HepG2 (cell line): Measurements from ENCODE around the gene TJAP1. TPM values are rescaled to one million over a fixed set of nuclear protein-coding genes. Genes with fewer than 3 reads are reported as not detected.

Experiments
- CENPX ChIP-seq: sonication (generic); formaldehyde crosslinking; IDR thresholded peaks from 2 replicates; pipeline ENCODE4 v1.9.0; 2021; ENCODE audit warnings: mild to moderate bottlenecking, missing genetic modification reagents, moderate library complexity
- EED ChIP-seq: sonication (generic); formaldehyde crosslinking; IDR thresholded peaks from 2 replicates; pipeline ENCODE4 v1.5.0; 2020; ENCODE audit warnings: mild to moderate bottlenecking, missing genetic modification reagents
- FOXA1 ChIP-seq, 2 experiments: fragments of 450-650 bp in 1 of 2; sonication (generic) in 1 of 2; formaldehyde crosslinking in 1 of 2; IDR thresholded peaks; 2 replicates each; pipeline versions ENCODE4 v1.4.0 to v1.6.1; 2016 to 2020; ENCODE audit warnings: missing genetic modification reagents in 1 of 2
- GATA4 ChIP-seq: sonication (generic); IDR thresholded peaks from 2 replicates; pipeline ENCODE4 v1.6.1; 2016; ENCODE audit warnings: antibody characterized with exemption, low read depth, borderline replicate concordance
- HHEX ChIP-seq: IDR thresholded peaks from 2 replicates; pipeline ENCODE4 v1.6.1; 2016; ENCODE audit warnings: control low read depth
- HMG20A ChIP-seq: IDR thresholded peaks from 2 replicates; pipeline ENCODE4 v1.6.1; 2016; ENCODE audit warnings: borderline replicate concordance
- HNRNPK ChIP-seq: fragments of 200-400 bp; formaldehyde crosslinking; IDR thresholded peaks from 2 replicates; pipeline ENCODE4 v1.6.1; 2018; ENCODE audit warnings: low read length, low read depth, moderate library complexity, mild to moderate bottlenecking; ENCODE audit not compliant: poor library complexity, severe bottlenecking
- IKZF5 ChIP-seq: IDR thresholded peaks from 2 replicates; pipeline ENCODE4 v1.6.1; 2018; ENCODE audit warnings: missing genetic modification reagents, mild to moderate bottlenecking, missing compliant biosample characterization
- KDM2A ChIP-seq: sonication (generic); formaldehyde crosslinking; IDR thresholded peaks from 2 replicates; pipeline ENCODE4 v1.4.0; 2020; ENCODE audit warnings: low read depth, missing genetic modification reagents, borderline replicate concordance
- KLF13 ChIP-seq: sonication (generic); formaldehyde crosslinking; IDR thresholded peaks from 2 replicates; pipeline ENCODE4 v1.4.0; 2020; ENCODE audit warnings: mild to moderate bottlenecking, missing genetic modification reagents
- MED8 ChIP-seq: sonication (generic); formaldehyde crosslinking; IDR thresholded peaks from 2 replicates; pipeline ENCODE4 v1.8.1; 2023; ENCODE audit warnings: mild to moderate bottlenecking, missing genetic modification reagents; ENCODE audit not compliant: insufficient replicate concordance
- SUZ12 ChIP-seq: fragments of 150-350 bp; IDR thresholded peaks from 2 replicates; pipeline ENCODE4 v1.6.1; 2014; ENCODE audit warnings: low read depth, low read length
- ZBTB43 ChIP-seq: sonication (generic); formaldehyde crosslinking; conservative IDR thresholded peaks from 2 replicates; pipeline ENCODE4 v1.4.0; 2020; ENCODE audit warnings: missing genetic modification reagents
- ZNF17 ChIP-seq: sonication (generic); formaldehyde crosslinking; IDR thresholded peaks from 2 replicates; pipeline ENCODE4 v1.5.0; 2020; ENCODE audit warnings: mild to moderate bottlenecking, missing genetic modification reagents
- ZNF761 ChIP-seq: sonication (generic); formaldehyde crosslinking; conservative IDR thresholded peaks from 2 replicates; pipeline ENCODE4 v1.4.0; 2020; ENCODE audit warnings: mild to moderate bottlenecking, missing genetic modification reagents
- polyA plus RNA-seq, 8 experiments: library from polyadenylated mRNA; depleted of rRNA in 3 of 8; stranded (reverse) in 7 of 8; unstranded in 1 of 8; fragments of >200 nt; fragmentation: Illumina TruSeq in 4 of 8; extraction: Trizol in 4 of 8; gene quantifications; 2 replicates each; pipeline versions ENCODE4 v1.2.1 to v1.2.3, GENCODE V29; 2011 to 2016; ENCODE audit warnings: low read depth in 4 of 8, missing spikeins in 1 of 8, mixed read lengths in 1 of 8; ENCODE audit not compliant: insufficient read depth in 1 of 8
- total RNA-seq, 5 experiments: library from RNA; depleted of rRNA; stranded (reverse); fragments of >200 nt; fragmentation: Illumina TruSeq; extraction: Trizol; gene quantifications; 2 replicates each; pipeline ENCODE4 v1.2.3, GENCODE V29; 2016; ENCODE audit warnings: low read depth in 1 of 5
- TF ChIP-seq, protein P1 (sequence below): sonication (generic); formaldehyde crosslinking; IDR thresholded peaks from 2 replicates; pipeline ENCODE4 v1.5.0; 2020; ENCODE audit warnings: mild to moderate bottlenecking, missing genetic modification reagents, borderline replicate concordance
- TF ChIP-seq, protein P2 (sequence below): sonication (generic); formaldehyde crosslinking; conservative IDR thresholded peaks from 2 replicates; pipeline ENCODE4 v1.4.0; 2020; ENCODE audit warnings: mild to moderate bottlenecking, missing genetic modification reagents, moderate library complexity
- TF ChIP-seq, protein P3 (sequence below): sonication (generic); formaldehyde crosslinking; IDR thresholded peaks from 2 replicates; pipeline ENCODE4 v1.4.0; 2020; ENCODE audit warnings: mild to moderate bottlenecking, missing genetic modification reagents
- TF ChIP-seq, protein P4 (sequence below): sonication (generic); formaldehyde crosslinking; IDR thresholded peaks from 2 replicates; pipeline ENCODE4 v1.5.0; 2020; ENCODE audit warnings: missing genetic modification reagents, mild to moderate bottlenecking, borderline replicate concordance

TJAP1 gene
- total and polyA plus RNA-seq, 2 of the 13 experiments (the other 11 are each of a cell fraction or from before 2014, with no cell fraction given) = 15.7 to 41.6 TPM

DNA sequence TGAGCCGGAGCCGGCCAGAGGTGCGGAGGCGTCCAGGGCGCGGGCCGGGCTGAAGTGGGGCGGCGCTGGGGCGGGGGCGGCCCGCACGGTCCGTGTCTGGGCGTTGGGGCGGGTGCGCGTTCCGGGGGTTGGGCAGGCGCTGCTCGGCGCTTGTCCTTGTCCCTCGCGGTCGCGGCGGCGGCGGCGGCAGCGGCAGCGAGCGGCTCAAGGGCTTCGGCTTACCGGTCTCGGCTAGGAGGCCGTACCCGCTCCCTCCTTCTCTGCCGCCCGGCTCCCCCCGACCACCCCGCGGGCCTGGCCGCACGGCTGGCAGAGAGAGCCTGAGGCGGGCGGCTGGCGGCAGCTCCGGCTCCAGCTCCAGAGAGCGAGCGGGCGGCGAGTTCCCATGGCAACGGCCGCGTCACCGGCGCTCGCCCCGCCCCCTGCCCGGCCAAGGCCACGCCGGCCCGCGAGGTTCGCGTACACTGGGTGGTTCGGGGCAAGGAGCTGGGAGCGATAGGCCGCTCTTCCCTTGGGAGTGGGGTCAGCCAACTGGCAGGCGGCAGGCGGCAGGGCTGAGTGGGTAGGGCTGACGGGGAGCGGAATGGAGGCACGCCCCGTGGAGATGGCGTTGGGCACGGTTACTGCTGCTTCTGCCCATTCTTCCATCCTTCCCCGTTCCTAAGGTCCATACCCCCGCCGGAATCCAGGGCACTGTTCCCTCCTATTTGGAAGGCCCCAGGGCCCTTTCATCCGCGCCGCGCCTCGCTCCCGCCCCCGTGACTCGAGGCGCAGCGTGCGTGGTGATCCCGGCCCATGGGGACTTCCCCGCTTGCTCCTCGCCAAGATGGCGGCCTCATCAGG lies 32.8 kb downstream of the TJAP1 start, which contains the start of gene LRRC73 (continued):
- TF ChIP-seq, protein P1, sequence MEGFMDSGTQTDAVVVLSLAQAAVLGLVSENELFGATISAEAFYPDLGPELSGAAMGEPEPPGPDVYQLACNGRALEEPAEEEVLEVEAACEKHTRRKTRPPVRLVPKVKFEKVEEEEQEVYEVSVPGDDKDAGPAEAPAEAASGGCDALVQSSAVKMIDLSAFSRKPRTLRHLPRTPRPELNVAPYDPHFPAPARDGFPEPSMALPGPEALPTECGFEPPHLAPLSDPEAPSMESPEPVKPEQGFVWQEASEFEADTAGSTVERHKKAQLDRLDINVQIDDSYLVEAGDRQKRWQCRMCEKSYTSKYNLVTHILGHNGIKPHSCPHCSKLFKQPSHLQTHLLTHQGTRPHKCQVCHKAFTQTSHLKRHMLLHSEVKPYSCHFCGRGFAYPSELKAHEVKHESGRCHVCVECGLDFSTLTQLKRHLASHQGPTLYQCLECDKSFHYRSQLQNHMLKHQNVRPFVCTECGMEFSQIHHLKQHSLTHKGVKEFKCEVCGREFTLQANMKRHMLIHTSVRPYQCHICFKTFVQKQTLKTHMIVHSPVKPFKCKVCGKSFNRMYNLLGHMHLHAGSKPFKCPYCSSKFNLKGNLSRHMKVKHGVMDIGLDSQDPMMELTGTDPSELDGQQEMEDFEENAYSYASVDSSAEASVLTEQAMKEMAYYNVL (CRISPR knock-in tag) = no peak
- TF ChIP-seq KLF13 (CRISPR knock-in tag) = no peak
- TF ChIP-seq, protein P2, sequence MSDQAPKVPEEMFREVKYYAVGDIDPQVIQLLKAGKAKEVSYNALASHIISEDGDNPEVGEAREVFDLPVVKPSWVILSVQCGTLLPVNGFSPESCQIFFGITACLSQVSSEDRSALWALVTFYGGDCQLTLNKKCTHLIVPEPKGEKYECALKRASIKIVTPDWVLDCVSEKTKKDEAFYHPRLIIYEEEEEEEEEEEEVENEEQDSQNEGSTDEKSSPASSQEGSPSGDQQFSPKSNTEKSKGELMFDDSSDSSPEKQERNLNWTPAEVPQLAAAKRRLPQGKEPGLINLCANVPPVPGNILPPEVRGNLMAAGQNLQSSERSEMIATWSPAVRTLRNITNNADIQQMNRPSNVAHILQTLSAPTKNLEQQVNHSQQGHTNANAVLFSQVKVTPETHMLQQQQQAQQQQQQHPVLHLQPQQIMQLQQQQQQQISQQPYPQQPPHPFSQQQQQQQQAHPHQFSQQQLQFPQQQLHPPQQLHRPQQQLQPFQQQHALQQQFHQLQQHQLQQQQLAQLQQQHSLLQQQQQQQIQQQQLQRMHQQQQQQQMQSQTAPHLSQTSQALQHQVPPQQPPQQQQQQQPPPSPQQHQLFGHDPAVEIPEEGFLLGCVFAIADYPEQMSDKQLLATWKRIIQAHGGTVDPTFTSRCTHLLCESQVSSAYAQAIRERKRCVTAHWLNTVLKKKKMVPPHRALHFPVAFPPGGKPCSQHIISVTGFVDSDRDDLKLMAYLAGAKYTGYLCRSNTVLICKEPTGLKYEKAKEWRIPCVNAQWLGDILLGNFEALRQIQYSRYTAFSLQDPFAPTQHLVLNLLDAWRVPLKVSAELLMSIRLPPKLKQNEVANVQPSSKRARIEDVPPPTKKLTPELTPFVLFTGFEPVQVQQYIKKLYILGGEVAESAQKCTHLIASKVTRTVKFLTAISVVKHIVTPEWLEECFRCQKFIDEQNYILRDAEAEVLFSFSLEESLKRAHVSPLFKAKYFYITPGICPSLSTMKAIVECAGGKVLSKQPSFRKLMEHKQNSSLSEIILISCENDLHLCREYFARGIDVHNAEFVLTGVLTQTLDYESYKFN (CRISPR knock-in tag) = 0 out of 2 replicates have a peak, but pooled peaks have one; percentile 35
- TF ChIP-seq ZNF17 (CRISPR knock-in tag) = no peak
- TF ChIP-seq FOXA1 (IDR thresholded peaks at IDR 0.05) = no peak
- TF ChIP-seq FOXA1 (CRISPR knock-in tag; IDR thresholded peaks at IDR 0.05) = peak; percentile 38; the same call in 1 of the 2 replicates
- peak; percentile 80 for TF ChIP-seq MED8
- TF ChIP-seq EED (CRISPR knock-in tag) = peak; percentile 82; the same call in 1 of the 2 replicates
- no peak for TF ChIP-seq HMG20A (CRISPR knock-in tag)
- peak; percentile 99 for TF ChIP-seq KDM2A (CRISPR knock-in tag)
- TF ChIP-seq, protein P3, sequence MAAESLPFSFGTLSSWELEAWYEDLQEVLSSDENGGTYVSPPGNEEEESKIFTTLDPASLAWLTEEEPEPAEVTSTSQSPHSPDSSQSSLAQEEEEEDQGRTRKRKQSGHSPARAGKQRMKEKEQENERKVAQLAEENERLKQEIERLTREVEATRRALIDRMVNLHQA (CRISPR knock-in tag) = no peak
- TF ChIP-seq SUZ12 = no peak
- no peak for TF ChIP-seq ZNF761 (CRISPR knock-in tag)
- no peak for TF ChIP-seq HHEX (CRISPR knock-in tag)
- TF ChIP-seq GATA4 = no peak
- TF ChIP-seq CENPX (CRISPR knock-in tag) = no peak
- TF ChIP-seq, protein P4, sequence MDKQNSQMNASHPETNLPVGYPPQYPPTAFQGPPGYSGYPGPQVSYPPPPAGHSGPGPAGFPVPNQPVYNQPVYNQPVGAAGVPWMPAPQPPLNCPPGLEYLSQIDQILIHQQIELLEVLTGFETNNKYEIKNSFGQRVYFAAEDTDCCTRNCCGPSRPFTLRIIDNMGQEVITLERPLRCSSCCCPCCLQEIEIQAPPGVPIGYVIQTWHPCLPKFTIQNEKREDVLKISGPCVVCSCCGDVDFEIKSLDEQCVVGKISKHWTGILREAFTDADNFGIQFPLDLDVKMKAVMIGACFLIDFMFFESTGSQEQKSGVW (CRISPR knock-in tag) = no peak
- peak; percentile 86 for TF ChIP-seq HNRNPK
- TF ChIP-seq ZBTB43 (CRISPR knock-in tag) = no peak
- 0 out of 2 replicates have a peak, but pooled peaks have one; percentile 38 for TF ChIP-seq IKZF5 (CRISPR knock-in tag)
